ENCODE results near the gene FRAS1.
"Not testable (repeated sequence)": the region's sequence is repeated elsewhere in the genome, so short reads cannot be mapped to it uniquely, and the experiment has no call there.

FRAS1 gene

GRCh38 chr4:78075986-78076385, 18.9 kb downstream of the FRAS1 start:
- H3K9me3 Mint-ChIP-seq: no peaks in the 10 kb centered on the region
- TF ChIP-seq CTCF (IDR thresholded peaks at IDR 0.05): no peak
- no peak overlapping the region for H3K27ac Mint-ChIP-seq
- H3K4me3 Mint-ChIP-seq: no peak overlapping the region
- H3K36me3 Mint-ChIP-seq (ENCODE audit: low read depth): peaks cover 4% of the 10 kb centered on the region
- peaks cover 41% of the 10 kb centered on the region for H3K4me1 Mint-ChIP-seq
- no peak for DNase-seq
- peaks cover 3% of the 10 kb centered on the region for H3K27me3 Mint-ChIP-seq (ENCODE audit: low read depth, poor library complexity)

DNA sequence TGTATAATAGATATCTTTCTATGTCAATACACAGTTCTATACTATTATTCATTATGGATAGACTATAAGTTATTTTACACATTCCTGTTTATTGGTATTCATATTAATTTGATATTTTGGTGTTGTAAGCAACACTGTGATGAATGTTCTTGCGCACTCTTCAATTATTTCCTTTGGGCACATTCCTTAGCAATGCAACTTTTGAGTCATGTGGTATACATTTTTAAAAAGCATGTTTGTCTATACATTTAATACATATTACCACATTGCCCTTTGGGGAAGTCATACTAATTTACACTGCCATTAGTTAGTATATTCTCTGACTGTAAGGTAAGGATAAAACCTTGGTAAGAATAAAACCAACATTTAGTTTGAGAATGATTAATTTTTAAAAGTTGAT, 21.0 kb downstream of the FRAS1 start:
- H3K4me1 Mint-ChIP-seq: peaks cover 40% of the 10 kb centered on the region
- H3K36me3 Mint-ChIP-seq (ENCODE audit: low read depth): peaks cover 1% of the 10 kb centered on the region
- H3K27ac Mint-ChIP-seq: no peak overlapping the region
- peaks cover 3% of the 10 kb centered on the region for H3K27me3 Mint-ChIP-seq (ENCODE audit: low read depth, poor library complexity)
- H3K9me3 Mint-ChIP-seq: no peaks in the 10 kb centered on the region
- no peak for DNase-seq
- H3K4me3 Mint-ChIP-seq: no peak overlapping the region
- no peak for TF ChIP-seq CTCF (IDR thresholded peaks at IDR 0.05)

DNA sequence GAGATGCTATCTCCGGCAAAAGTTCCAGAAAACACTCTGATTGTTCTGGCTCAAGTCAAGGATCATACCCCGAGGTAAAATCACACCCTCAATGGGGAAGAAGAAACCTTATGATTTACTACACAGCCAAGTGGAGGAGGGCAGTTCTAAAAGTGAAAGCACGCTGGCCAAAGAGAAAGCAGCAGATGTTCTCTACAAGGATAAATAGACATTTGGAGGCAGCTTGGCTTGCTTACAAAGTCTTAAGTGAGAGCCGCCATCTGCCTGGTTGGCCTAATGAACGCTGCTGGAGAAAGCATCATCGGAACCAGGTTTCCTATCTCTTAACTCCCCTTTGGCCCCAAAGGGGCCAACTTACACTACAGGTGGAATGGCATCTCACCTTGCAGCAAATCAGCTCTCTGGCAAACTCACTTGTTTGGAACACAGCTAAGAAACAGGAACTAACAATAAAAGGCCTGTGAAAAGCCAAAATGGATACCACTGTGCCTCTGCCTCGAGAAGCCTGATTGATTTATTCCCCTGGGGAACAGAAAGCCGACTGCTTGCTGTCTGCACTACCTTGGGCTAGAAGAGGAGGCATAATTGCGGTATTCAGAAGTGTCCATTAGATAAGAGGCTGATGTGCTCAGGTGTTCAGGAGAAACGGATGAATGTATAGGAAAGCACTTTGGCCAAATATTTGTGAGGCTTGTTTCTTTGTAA, 22.8 kb downstream of the FRAS1 start:
- no peak for TF ChIP-seq CTCF (IDR thresholded peaks at IDR 0.05)
- peak overlapping the region; percentile 84 for H3K27ac Mint-ChIP-seq
- no peak overlapping the region for H3K4me3 Mint-ChIP-seq
- DNase-seq: no peak
- peaks cover 3% of the 10 kb centered on the region for H3K27me3 Mint-ChIP-seq (ENCODE audit: low read depth, poor library complexity)
- no peaks in the 10 kb centered on the region for H3K9me3 Mint-ChIP-seq
- peaks cover 23% of the 10 kb centered on the region for H3K4me1 Mint-ChIP-seq
- peaks cover 5% of the 10 kb centered on the region for H3K36me3 Mint-ChIP-seq (ENCODE audit: low read depth)

DNA sequence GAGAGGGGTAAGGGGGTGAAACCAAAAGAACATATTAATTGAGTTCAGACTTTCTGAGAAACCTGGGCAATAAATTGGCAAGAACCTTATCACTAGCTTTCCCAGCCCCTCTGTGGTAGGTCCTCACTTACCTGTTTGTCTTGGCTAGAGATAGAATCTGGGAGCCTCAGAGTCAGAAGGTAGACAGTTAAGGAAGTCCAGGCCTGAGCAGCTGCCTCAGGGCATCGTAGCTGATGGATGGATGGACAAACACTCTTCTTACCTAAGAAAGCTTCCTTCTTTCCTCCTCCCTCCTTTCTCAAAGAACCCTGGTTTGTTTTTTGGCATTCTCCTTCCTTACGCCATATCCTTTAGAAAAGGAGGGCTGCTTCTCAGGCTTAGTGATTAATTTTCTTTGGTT, 24.4 kb downstream of the FRAS1 start:
- no peak for DNase-seq
- peaks cover 3% of the 10 kb centered on the region for H3K27me3 Mint-ChIP-seq (ENCODE audit: low read depth, poor library complexity)
- H3K27ac Mint-ChIP-seq: no peak overlapping the region
- H3K4me1 Mint-ChIP-seq: peaks cover 16% of the 10 kb centered on the region
- H3K9me3 Mint-ChIP-seq: peaks cover 4% of the 10 kb centered on the region
- H3K36me3 Mint-ChIP-seq (ENCODE audit: low read depth): peaks cover 22% of the 10 kb centered on the region
- no peak for TF ChIP-seq CTCF (IDR thresholded peaks at IDR 0.05)
- H3K4me3 Mint-ChIP-seq: no peak overlapping the region

- peaks cover 22% of the 10 kb centered on the region for H3K36me3 Mint-ChIP-seq (ENCODE audit: low read depth)
- peaks cover 4% of the 10 kb centered on the region for H3K9me3 Mint-ChIP-seq
- TF ChIP-seq CTCF (IDR thresholded peaks at IDR 0.05): no peak
- H3K27ac Mint-ChIP-seq: no peak overlapping the region
- H3K4me3 Mint-ChIP-seq: no peak overlapping the region
- H3K4me1 Mint-ChIP-seq: peaks cover 16% of the 10 kb centered on the region
- no peak for DNase-seq
- H3K27me3 Mint-ChIP-seq (ENCODE audit: low read depth, poor library complexity): peaks cover 3% of the 10 kb centered on the region
Observed at GRCh38 chr4:78083035-78083434, 25.9 kb downstream of the FRAS1 start.

DNA sequence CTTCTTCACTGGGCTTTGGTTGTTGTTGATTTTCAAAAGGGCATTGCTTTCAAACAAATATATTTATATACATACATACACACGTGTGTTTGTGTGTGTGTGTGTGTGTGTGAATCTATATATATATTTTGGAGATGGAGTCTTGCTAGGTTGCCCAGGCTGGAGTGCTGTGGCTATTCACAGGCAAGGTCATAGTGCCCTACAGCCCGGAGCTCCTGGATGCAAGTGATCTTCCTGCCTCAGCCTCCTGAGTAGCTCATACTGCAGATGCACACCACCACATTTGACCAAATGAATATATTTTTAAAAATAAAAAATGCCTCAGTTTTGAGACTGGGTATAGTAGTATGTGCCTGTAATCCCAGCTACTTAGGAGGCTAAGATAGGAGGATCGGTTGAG, 34.4 kb downstream of the FRAS1 start:
- Mint-ChIP-seq H3K4me3 (no peak overlapping the region), H3K9me3 (peaks cover 24% of the 10 kb centered on the region), H3K27ac (no peak overlapping the region), H3K4me1 (peaks cover 5% of the 10 kb centered on the region), H3K27me3 (ENCODE audit: low read depth, poor library complexity) (no peaks in the 10 kb centered on the region), H3K36me3 (ENCODE audit: low read depth) (peaks cover 32% of the 10 kb centered on the region)
- DNase-seq: no peak
- no peak for TF ChIP-seq CTCF (IDR thresholded peaks at IDR 0.05)

DNA sequence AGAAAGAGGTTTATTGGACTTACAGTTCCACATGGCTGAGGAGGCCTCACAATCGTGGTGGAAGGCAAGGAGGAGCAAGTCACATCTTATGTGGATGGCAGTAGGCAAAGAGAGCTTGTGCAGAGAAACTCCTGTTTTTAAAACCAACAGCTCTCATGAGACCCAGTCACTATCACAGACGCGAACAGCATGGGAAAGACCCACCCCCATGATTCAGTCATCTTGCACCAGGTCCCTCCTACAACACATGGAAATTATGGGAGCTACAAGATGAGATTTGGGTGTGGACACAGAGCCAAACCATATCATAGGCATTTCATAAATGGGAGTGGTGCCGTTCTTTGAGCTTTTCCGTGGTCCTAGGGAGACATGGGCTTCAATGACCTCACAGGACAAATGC, 35.2 kb downstream of the FRAS1 start:
- not testable (repeated sequence) for H3K4me1 Mint-ChIP-seq; H3K27ac Mint-ChIP-seq; H3K4me3 Mint-ChIP-seq; H3K27me3 Mint-ChIP-seq (ENCODE audit: low read depth, poor library complexity); DNase-seq
- peaks cover 41% of the 10 kb centered on the region for H3K36me3 Mint-ChIP-seq (ENCODE audit: low read depth)
- peaks cover 32% of the 10 kb centered on the region for H3K9me3 Mint-ChIP-seq
